Measurements from ENCODE around the gene PAK6.

PAK6 gene

GRCh38 chr15:40300367-40300766 lies 61.5 kb downstream of the PAK6 start:
- no peak overlapping the region for H3K56ac ChIP-seq (ENCODE audit: low read length)
- no peak overlapping the region for H2BK120ac ChIP-seq (ENCODE audit: low read depth, low read length)
- no peak overlapping the region for H4K8ac ChIP-seq (ENCODE audit: low read depth, low read length)
- H3K18ac ChIP-seq (ENCODE audit: low read length): no peak overlapping the region
- H3K9ac ChIP-seq (ENCODE audit: low read length): no peak overlapping the region
- no peak overlapping the region for H3K4me2 ChIP-seq (ENCODE audit: low read length)
- no peak overlapping the region for H3K23ac ChIP-seq (ENCODE audit: low read length)
- no peaks in the 10 kb centered on the region for H3K36me3 ChIP-seq (ENCODE audit: control insufficient read depth, insufficient read depth, low read length)
- H4K5ac ChIP-seq (ENCODE audit: low read length): no peak overlapping the region
- no peak for DNase-seq
- H3K27me3 ChIP-seq (ENCODE audit: insufficient read depth, low read length, poor library complexity): no peaks in the 10 kb centered on the region
- no peak overlapping the region for H3K4me3 ChIP-seq (ENCODE audit: low read length)
- no peak overlapping the region for H3K4ac ChIP-seq (ENCODE audit: low read depth, low read length)
- no peaks in the 10 kb centered on the region for H3K79me1 ChIP-seq (ENCODE audit: low read length)
- H3K4me1 ChIP-seq (ENCODE audit: control insufficient read depth, low read depth, low read length): peaks cover 10% of the 10 kb centered on the region
- no peaks in the 10 kb centered on the region for H3K79me2 ChIP-seq (ENCODE audit: control insufficient read depth, insufficient read depth, low read length)
- H3K27ac ChIP-seq (ENCODE audit: low read depth, low read length): no peak overlapping the region
- WGBS (ENCODE audit: extremely low coverage, insufficient coverage, low lambda C conversion rate): no CpG with 5 or more reads among the region's 2 CpGs
- H2BK15ac ChIP-seq (replicated peaks; ENCODE audit: low read depth): no peak overlapping the region
- no peak overlapping the region for H2BK5ac ChIP-seq (ENCODE audit: low read length)
- H2AK5ac ChIP-seq (ENCODE audit: low read length): no peak overlapping the region

- peak; percentile 10 for DNase-seq
- Histone ChIP-seq H3K56ac (ENCODE audit: low read length) (no peak overlapping the region), H3K36me3 (ENCODE audit: control insufficient read depth, insufficient read depth, low read length) (no peaks in the 10 kb centered on the region), H3K27ac (ENCODE audit: low read depth, low read length) (no peak overlapping the region), H3K4ac (ENCODE audit: low read depth, low read length) (no peak overlapping the region), H3K9ac (ENCODE audit: low read length) (no peak overlapping the region), H3K79me2 (ENCODE audit: control insufficient read depth, insufficient read depth, low read length) (no peaks in the 10 kb centered on the region), H2AK5ac (ENCODE audit: low read length) (no peak overlapping the region), H3K18ac (ENCODE audit: low read length) (no peak overlapping the region), H3K4me3 (ENCODE audit: low read length) (no peak overlapping the region), H3K4me1 (ENCODE audit: control insufficient read depth, low read depth, low read length) (peaks cover 10% of the 10 kb centered on the region), H2BK5ac (ENCODE audit: low read length) (no peak overlapping the region), H3K27me3 (ENCODE audit: insufficient read depth, low read length, poor library complexity) (no peaks in the 10 kb centered on the region), H3K23ac (ENCODE audit: low read length) (no peak overlapping the region), H3K79me1 (ENCODE audit: low read length) (no peaks in the 10 kb centered on the region), H3K4me2 (ENCODE audit: low read length) (no peak overlapping the region), H4K5ac (ENCODE audit: low read length) (no peak overlapping the region), H2BK15ac (replicated peaks; ENCODE audit: low read depth) (no peak overlapping the region), H2BK120ac (ENCODE audit: low read depth, low read length) (no peak overlapping the region), H4K8ac (ENCODE audit: low read depth, low read length) (no peak overlapping the region)
- WGBS (ENCODE audit: extremely low coverage, insufficient coverage, low lambda C conversion rate): no CpG with 5 or more reads among the region's 2 CpGs
These were observed 61.9 kb downstream of the PAK6 start for GRCh38 chr15:40300771-40301170.

- Histone ChIP-seq H3K56ac (ENCODE audit: low read length) (peak overlapping the region; percentile 61), H3K9ac (ENCODE audit: low read length) (peak overlapping the region; percentile 35), H2BK120ac (ENCODE audit: low read depth, low read length) (no peak overlapping the region), H2AK5ac (ENCODE audit: low read length) (no peak overlapping the region), H2BK15ac (replicated peaks; ENCODE audit: low read depth) (no peak overlapping the region), H3K79me2 (ENCODE audit: control insufficient read depth, insufficient read depth, low read length) (no peaks in the 10 kb centered on the region), H3K4ac (ENCODE audit: low read depth, low read length) (no peak overlapping the region), H3K36me3 (ENCODE audit: control insufficient read depth, insufficient read depth, low read length) (no peaks in the 10 kb centered on the region), H3K4me1 (ENCODE audit: control insufficient read depth, low read depth, low read length) (peaks cover 8% of the 10 kb centered on the region), H4K5ac (ENCODE audit: low read length) (no peak overlapping the region), H3K27me3 (ENCODE audit: insufficient read depth, low read length, poor library complexity) (no peaks in the 10 kb centered on the region), H4K8ac (ENCODE audit: low read depth, low read length) (no peak overlapping the region), H3K23ac (ENCODE audit: low read length) (no peak overlapping the region), H2BK5ac (ENCODE audit: low read length) (no peak overlapping the region), H3K27ac (ENCODE audit: low read depth, low read length) (no peak overlapping the region), H3K4me2 (ENCODE audit: low read length) (no peak overlapping the region), H3K18ac (ENCODE audit: low read length) (no peak overlapping the region), H3K4me3 (ENCODE audit: low read length) (no peak overlapping the region), H3K79me1 (ENCODE audit: low read length) (no peaks in the 10 kb centered on the region)
- DNase-seq: peak; percentile 85
- no CpG with 5 or more reads among the region's 12 CpGs for WGBS (ENCODE audit: extremely low coverage, insufficient coverage, low lambda C conversion rate)
These were observed 62.8 kb downstream of the PAK6 start for GRCh38 chr15:40301467-40302179.

GRCh38 chr15:40302288-40302886 lies 63.5 kb downstream of the PAK6 start:
- Histone ChIP-seq H2BK5ac (ENCODE audit: low read length) (no peak overlapping the region), H3K4me2 (ENCODE audit: low read length) (no peak overlapping the region), H3K4ac (ENCODE audit: low read depth, low read length) (no peak overlapping the region), H3K23ac (ENCODE audit: low read length) (no peak overlapping the region), H3K4me3 (ENCODE audit: low read length) (no peak overlapping the region), H2BK120ac (ENCODE audit: low read depth, low read length) (no peak overlapping the region), H3K79me2 (ENCODE audit: control insufficient read depth, insufficient read depth, low read length) (no peaks in the 10 kb centered on the region), H3K27ac (ENCODE audit: low read depth, low read length) (no peak overlapping the region), H4K8ac (ENCODE audit: low read depth, low read length) (no peak overlapping the region), H3K56ac (ENCODE audit: low read length) (peak overlapping the region; percentile 61), H3K36me3 (ENCODE audit: control insufficient read depth, insufficient read depth, low read length) (no peaks in the 10 kb centered on the region), H3K4me1 (ENCODE audit: control insufficient read depth, low read depth, low read length) (peaks cover 5% of the 10 kb centered on the region), H2AK5ac (ENCODE audit: low read length) (peak overlapping the region; percentile 39), H3K79me1 (ENCODE audit: low read length) (no peaks in the 10 kb centered on the region), H2BK15ac (replicated peaks; ENCODE audit: low read depth) (no peak overlapping the region), H4K5ac (ENCODE audit: low read length) (no peak overlapping the region), H3K27me3 (ENCODE audit: insufficient read depth, low read length, poor library complexity) (no peaks in the 10 kb centered on the region), H3K9ac (ENCODE audit: low read length) (peak overlapping the region; percentile 35), H3K18ac (ENCODE audit: low read length) (no peak overlapping the region)
- no peak for DNase-seq
- WGBS (ENCODE audit: extremely low coverage, insufficient coverage, low lambda C conversion rate): no CpG with 5 or more reads among the region's 19 CpGs

- Histone ChIP-seq H3K4ac (ENCODE audit: low read depth, low read length) (no peak overlapping the region), H3K36me3 (ENCODE audit: control insufficient read depth, insufficient read depth, low read length) (no peaks in the 10 kb centered on the region), H3K27me3 (ENCODE audit: insufficient read depth, low read length, poor library complexity) (no peaks in the 10 kb centered on the region), H3K9ac (ENCODE audit: low read length) (no peak overlapping the region), H3K79me2 (ENCODE audit: control insufficient read depth, insufficient read depth, low read length) (no peaks in the 10 kb centered on the region), H4K5ac (ENCODE audit: low read length) (no peak overlapping the region), H4K8ac (ENCODE audit: low read depth, low read length) (no peak overlapping the region), H2BK5ac (ENCODE audit: low read length) (no peak overlapping the region), H3K4me3 (ENCODE audit: low read length) (no peak overlapping the region), H3K4me2 (ENCODE audit: low read length) (no peak overlapping the region), H3K56ac (ENCODE audit: low read length) (no peak overlapping the region), H3K79me1 (ENCODE audit: low read length) (no peaks in the 10 kb centered on the region), H2BK15ac (replicated peaks; ENCODE audit: low read depth) (no peak overlapping the region), H2BK120ac (ENCODE audit: low read depth, low read length) (no peak overlapping the region), H2AK5ac (ENCODE audit: low read length) (no peak overlapping the region), H3K23ac (ENCODE audit: low read length) (no peak overlapping the region), H3K27ac (ENCODE audit: low read depth, low read length) (no peak overlapping the region), H3K18ac (ENCODE audit: low read length) (no peak overlapping the region), H3K4me1 (ENCODE audit: control insufficient read depth, low read depth, low read length) (peaks cover 6% of the 10 kb centered on the region)
- DNase-seq: no peak
- WGBS (ENCODE audit: extremely low coverage, insufficient coverage, low lambda C conversion rate): no CpG with 5 or more reads among the region's 11 CpGs
These were observed 64.1 kb downstream of the PAK6 start for GRCh38 chr15:40302981-40303380.

Data from mesendoderm (in vitro differentiated cells).